ENCODE measurements around the gene GEN1.

DNA sequence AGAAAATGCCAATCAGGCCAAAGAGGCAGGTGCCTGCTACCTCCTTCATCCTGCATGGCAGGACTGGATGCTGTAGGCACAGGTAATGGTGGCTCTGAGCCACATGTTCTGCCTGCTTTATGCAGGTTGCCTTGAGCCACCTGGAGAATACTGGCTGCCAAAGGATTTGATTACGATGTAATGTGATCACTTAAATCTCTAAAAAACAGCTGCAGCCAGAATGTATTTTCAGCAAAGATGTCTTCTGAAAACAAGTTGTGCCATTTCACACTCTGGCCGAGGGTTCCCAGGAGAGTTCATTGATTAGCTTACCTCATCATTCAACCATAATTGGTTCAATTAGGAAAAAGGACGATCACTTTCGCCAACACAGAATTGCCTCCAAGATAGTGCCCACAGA is 44.4 kb downstream of the GEN1 start:
- TF ChIP-seq, protein P1, sequence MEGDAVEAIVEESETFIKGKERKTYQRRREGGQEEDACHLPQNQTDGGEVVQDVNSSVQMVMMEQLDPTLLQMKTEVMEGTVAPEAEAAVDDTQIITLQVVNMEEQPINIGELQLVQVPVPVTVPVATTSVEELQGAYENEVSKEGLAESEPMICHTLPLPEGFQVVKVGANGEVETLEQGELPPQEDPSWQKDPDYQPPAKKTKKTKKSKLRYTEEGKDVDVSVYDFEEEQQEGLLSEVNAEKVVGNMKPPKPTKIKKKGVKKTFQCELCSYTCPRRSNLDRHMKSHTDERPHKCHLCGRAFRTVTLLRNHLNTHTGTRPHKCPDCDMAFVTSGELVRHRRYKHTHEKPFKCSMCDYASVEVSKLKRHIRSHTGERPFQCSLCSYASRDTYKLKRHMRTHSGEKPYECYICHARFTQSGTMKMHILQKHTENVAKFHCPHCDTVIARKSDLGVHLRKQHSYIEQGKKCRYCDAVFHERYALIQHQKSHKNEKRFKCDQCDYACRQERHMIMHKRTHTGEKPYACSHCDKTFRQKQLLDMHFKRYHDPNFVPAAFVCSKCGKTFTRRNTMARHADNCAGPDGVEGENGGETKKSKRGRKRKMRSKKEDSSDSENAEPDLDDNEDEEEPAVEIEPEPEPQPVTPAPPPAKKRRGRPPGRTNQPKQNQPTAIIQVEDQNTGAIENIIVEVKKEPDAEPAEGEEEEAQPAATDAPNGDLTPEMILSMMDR (IDR thresholded peaks at IDR 0.05): no peak
- TF ChIP-seq POLR2A (IDR thresholded peaks at IDR 0.05): no peak
